ENCODE results near the gene GPD1. TPM values are rescaled to one million over a fixed set of nuclear protein-coding genes. Genes with fewer than 3 reads are reported as not detected.

GPD1 gene
- total and polyA plus RNA-seq, 10 of the 15 experiments (the other 5 are each of a cell fraction or from before 2014, with no cell fraction given): 0.04 to 0.61 (median 0.26) TPM; not detected in 1

- BruUV-seq (replicated peaks): no TSS peak
- Histone ChIP-seq H3K4me2 (ENCODE audit: control insufficient read depth, insufficient read depth) (no peak overlapping the region), H4K20me1 (ENCODE audit: control insufficient read depth, insufficient read depth) (peaks cover 3% of the 10 kb centered on the region; the same call in 1 of the 2 replicates), H3K79me2 (ENCODE audit: control insufficient read depth, insufficient read depth, low read length) (peaks cover 46% of the 10 kb centered on the region), H3K36me3 (ENCODE audit: control insufficient read depth in 2 of 2, insufficient read depth in 2 of 2, low read length in 1 of 2) (peaks cover 6 to 14% of the 10 kb centered on the region in 2 experiments; a peak in 3 of 4 replicates), H3K9me3 (replicated peaks; ENCODE audit: control insufficient read depth, insufficient read depth, low read length) (no peaks in the 10 kb centered on the region), H3K4me3 (no peak overlapping the region), H3K4me1 (ENCODE audit: control insufficient read depth, insufficient read depth, low read length) (peaks cover 3% of the 10 kb centered on the region; the same call in 1 of the 2 replicates), H2AFZ (ENCODE audit: control insufficient read depth, low read depth, low read length) (no peak overlapping the region), H3K27ac (ENCODE audit: control insufficient read depth, insufficient read depth) (no peak overlapping the region), H3K27me3 (replicated peaks in 1 of 2; ENCODE audit: control insufficient read depth in 2 of 2, insufficient read depth in 2 of 2, low read length in 1 of 2) (no peaks in the 10 kb centered on the region), H3K9ac (ENCODE audit: control insufficient read depth, insufficient read depth, low read length) (no peak overlapping the region)
- FAIRE-seq: no peak
- RAD21 ChIA-PET (ENCODE audit: unreplicated experiment): interaction anchor here (1.2 kb wide), 1 partner anchor 31 kb away, joined by 3 read pairs; no protein-coding TSS in a partner anchor
- no peak for TF ChIP-seq DPF2 (IDR thresholded peaks at IDR 0.05)
- TF ChIP-seq TCF12 (IDR thresholded peaks at IDR 0.05; ENCODE audit: low read depth, low read length): no peak
- TF ChIP-seq STAT1 (conservative IDR thresholded peaks at IDR 0.05): no peak
- TF ChIP-seq CBX3 (IDR thresholded peaks at IDR 0.05; ENCODE audit: borderline replicate concordance, low read depth): no peak
- TF ChIP-seq NFIC (IDR thresholded peaks at IDR 0.05; ENCODE audit: low read depth, low read length): no peak
- TF ChIP-seq CREM (IDR thresholded peaks at IDR 0.05; ENCODE audit: low read depth): no peak
- TF ChIP-seq ZSCAN29 (IDR thresholded peaks at IDR 0.05): no peak
- TF ChIP-seq POU2F2 (IDR thresholded peaks at IDR 0.05; ENCODE audit: borderline replicate concordance, low read depth, low read length): no peak
- TF ChIP-seq MLLT1 (IDR thresholded peaks at IDR 0.05): no peak
- TF ChIP-seq JUND (IDR thresholded peaks at IDR 0.05; ENCODE audit: low read depth, low read length): no peak
- TF ChIP-seq E2F4 (IDR thresholded peaks at IDR 0.05; ENCODE audit: low read depth, low read length): no peak
- no peak for TF ChIP-seq ASH2L (IDR thresholded peaks at IDR 0.05; ENCODE audit: borderline replicate concordance, low read depth)
- no peak for TF ChIP-seq RCOR1 (conservative IDR thresholded peaks at IDR 0.05; ENCODE audit: low read depth, low read length)
- TF ChIP-seq CTCF (IDR thresholded peaks at IDR 0.05 in 2 of 3, conservative IDR thresholded peaks at IDR 0.05 in 1 of 3; ENCODE audit: control insufficient read depth in 2 of 3, extremely low read depth in 1 of 3, insufficient read depth in 1 of 3, low read depth in 3 of 3, low read length in 3 of 3): no peak
- TF ChIP-seq POLR2AphosphoS2 (IDR thresholded peaks at IDR 0.05; ENCODE audit: low read depth, low read length): no peak
- no peak for TF ChIP-seq JUNB (IDR thresholded peaks at IDR 0.05)
- TF ChIP-seq BHLHE40 (IDR thresholded peaks at IDR 0.05; ENCODE audit: borderline replicate concordance in 1 of 2, low read depth in 2 of 2, low read length in 1 of 2): no peak
- POLR2A ChIA-PET: interaction anchor here (0.6 kb wide), 1 partner anchor 280 kb away, joined by 4 read pairs; no protein-coding TSS in a partner anchor
- SMC1A ChIA-PET (ENCODE audit: uncharacterized antibody, unreplicated experiment): interaction anchor here (0.7 kb wide), 1 partner anchor 197 kb away, joined by 3 read pairs; no protein-coding TSS in a partner anchor
- intact Hi-C loops (cut with micrococcal nuclease; ENCODE audit: unreplicated experiment) (no loop called here), in situ Hi-C loops (cut with MboI) (no loop called here)
- DNase-seq (ENCODE audit: low read depth, low spot score): no peak
- WGBS (ENCODE audit: insufficient coverage, insufficient replicate concordance, low lambda C conversion rate, missing lambda C conversion rate): 97% methylated on average over 6 of the region's 6 CpGs
- no peak for ATAC-seq
- CTCF ChIA-PET: interaction anchor here (1.1 to 13.0 kb wide), 10 partner anchors 8 to 326 kb away, joined by 3 to 257 read pairs (median 4); partner anchors contain the start of gene CERS5
These were observed 13.3 kb downstream of the GPD1 start for GRCh38 chr12:50117057-50117622.

Measured in GM12878 (cell line).